Pericardium fibroblast (primary cell): ENCODE measurements around the gene PRKAR2A. TPM values are rescaled to one million over a fixed set of nuclear protein-coding genes. Genes with fewer than 3 reads are reported as not detected.

Source experiments
- total RNA-seq: library from RNA; depleted of rRNA; stranded (reverse); fragments of >200 nt; gene quantifications from 2 replicates; pipeline ENCODE4 v1.2.3, GENCODE V29; 2015

PRKAR2A gene
- 16.3 and 27.3 TPM in 2 replicates for total RNA-seq

DNA sequence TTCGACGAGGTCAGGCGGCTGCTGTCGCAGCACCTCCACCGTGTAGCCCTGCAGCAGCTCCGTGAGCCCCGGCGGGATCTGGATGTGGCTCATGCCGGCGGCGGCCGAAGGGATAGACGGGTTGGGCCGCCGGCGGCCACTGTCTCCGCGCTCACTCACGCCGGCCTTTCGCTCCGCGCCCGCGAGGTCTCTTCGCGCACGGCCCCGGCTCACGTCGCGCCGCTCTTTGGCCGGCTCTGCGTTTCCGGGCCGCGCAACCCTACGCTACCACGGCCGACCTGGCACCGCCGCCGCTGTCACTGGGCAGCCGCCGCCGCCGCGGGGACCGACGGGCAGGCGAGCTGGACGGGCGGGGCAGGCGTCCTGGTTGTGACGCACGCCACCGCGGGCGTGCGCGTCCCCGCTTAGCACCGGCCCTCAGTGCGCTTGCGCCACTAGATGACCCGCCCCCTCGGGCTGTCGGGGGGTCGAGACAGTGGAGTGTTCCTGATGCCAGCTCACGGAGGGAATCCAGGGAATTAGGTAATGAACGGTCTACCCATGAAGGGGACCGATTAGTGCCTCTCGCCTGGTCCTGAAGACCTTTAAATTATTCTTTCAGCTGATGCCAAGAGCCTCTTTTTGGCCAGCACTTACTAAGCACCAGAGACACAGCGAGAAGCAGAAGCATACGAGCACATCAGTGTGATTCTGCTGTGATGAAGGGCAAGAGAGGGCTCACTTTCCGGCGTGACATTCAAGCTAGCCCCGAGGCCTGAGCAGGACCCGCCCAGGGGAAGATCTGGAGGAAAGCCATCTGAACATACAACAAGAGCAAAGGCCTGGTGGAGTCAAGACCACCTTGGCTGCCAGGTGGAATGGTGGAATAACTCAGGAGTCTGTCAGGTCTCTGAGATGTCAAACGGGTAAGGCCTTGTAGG lies at the start of gene PRKAR2A:
TSS of gene PRKAR2A (minus strand) at position 371 of the 920 bp plus-strand sequence. CDS start at position 93, 278 bp downstream.

DNA sequence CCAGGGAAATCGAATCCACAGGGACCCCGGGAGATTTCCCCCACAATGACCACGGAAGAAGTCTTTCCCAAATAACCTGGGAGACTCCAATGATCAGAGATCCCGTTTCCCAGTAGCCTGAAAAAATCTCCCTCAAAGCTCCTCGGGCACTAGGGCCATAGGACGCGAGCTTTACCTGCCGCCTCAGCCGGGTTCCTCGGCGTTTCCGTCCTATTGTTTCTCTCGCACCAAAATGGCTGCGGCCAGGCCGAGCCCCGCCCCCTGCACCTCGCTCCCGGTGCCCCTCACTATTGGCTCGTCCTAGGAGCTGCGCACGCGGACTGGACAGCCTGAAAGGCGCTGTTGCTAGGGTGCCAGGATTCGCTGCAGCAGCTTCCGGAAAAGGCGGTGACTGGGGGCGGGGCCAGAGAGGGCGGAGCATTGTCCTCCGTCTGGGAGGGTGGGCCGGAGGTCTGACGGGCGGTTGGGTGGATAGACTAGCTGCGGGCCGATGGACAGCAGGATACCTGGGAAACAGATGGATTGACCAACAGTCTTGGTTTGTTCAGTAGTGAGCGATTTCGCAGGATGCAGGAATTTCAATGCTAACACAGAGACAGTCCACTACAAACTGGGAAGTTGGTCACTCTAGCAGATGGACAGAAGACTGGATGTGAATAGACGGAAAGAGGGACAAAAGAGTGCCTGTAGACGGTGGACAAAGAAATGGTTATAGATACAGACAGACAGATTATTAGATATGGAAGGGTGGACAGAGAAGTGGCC lies 130.5 kb downstream of the PRKAR2A start, which contains the start of gene IP6K2:
TSS of gene IP6K2 (minus strand) at position 240 of the 765 bp plus-strand sequence. CDS start 21,930 bp downstream, outside the sequence.

Other genes with a start within 250 kb of the PRKAR2A start
- 166 and 222 TPM in 2 replicates for gene UQCRC1, start 238.2 kb downstream of the PRKAR2A start, total RNA-seq
- gene TMEM89, start 226.1 kb downstream of the PRKAR2A start, total RNA-seq = not detected in 2 replicates
- 18.0 and 29.3 TPM in 2 replicates for gene SLC26A6, start 212.4 kb downstream of the PRKAR2A start, total RNA-seq
- gene CELSR3, start 185.0 kb downstream of the PRKAR2A start, total RNA-seq = 1.8 and 2.2 TPM in 2 replicates
- 20.1 and 44.0 TPM in 2 replicates for gene NCKIPSD, start 162.0 kb downstream of the PRKAR2A start, total RNA-seq
- 57.9 and 73.9 TPM in 2 replicates for gene IP6K2, start 130.7 kb downstream of the PRKAR2A start, total RNA-seq
- 9.0 and 16.6 TPM in 2 replicates for gene SLC25A20, start 51.0 kb upstream of the PRKAR2A start, total RNA-seq
- 48.7 and 60.4 TPM in 2 replicates for gene ARIH2, start 71.0 kb upstream of the PRKAR2A start, total RNA-seq
- gene P4HTM, start 142.4 kb upstream of the PRKAR2A start, total RNA-seq = 26.0 and 31.7 TPM in 2 replicates
- gene WDR6, start 159.5 kb upstream of the PRKAR2A start, total RNA-seq = 46.0 and 56.7 TPM in 2 replicates
- 41.2 and 61.9 TPM in 2 replicates for gene DALRD3, start 170.7 kb upstream of the PRKAR2A start, total RNA-seq
- 137 and 176 TPM in 2 replicates for gene NDUFAF3, start 174.2 kb upstream of the PRKAR2A start, total RNA-seq
- 237 and 483 TPM in 2 replicates for gene IMPDH2, start 181.5 kb upstream of the PRKAR2A start, total RNA-seq
- gene QRICH1, start 246.2 kb upstream of the PRKAR2A start, total RNA-seq = 54.1 and 73.8 TPM in 2 replicates